NCI-H2081 (cell line): ENCODE measurements around the gene APC2.
A peak's percentile ranks its signal among the peaks of the same experiment; 100 is the strongest.
"Not testable (repeated sequence)": the region's sequence is repeated elsewhere in the genome, so short reads cannot be mapped to it uniquely, and the experiment has no call there.

ENCODE experiments used
- DNase-seq, 2 experiments: peaks; one replicate each; lab custom pipeline; 2025; lab: John Stamatoyannopoulos, UW

APC2 gene

DNA sequence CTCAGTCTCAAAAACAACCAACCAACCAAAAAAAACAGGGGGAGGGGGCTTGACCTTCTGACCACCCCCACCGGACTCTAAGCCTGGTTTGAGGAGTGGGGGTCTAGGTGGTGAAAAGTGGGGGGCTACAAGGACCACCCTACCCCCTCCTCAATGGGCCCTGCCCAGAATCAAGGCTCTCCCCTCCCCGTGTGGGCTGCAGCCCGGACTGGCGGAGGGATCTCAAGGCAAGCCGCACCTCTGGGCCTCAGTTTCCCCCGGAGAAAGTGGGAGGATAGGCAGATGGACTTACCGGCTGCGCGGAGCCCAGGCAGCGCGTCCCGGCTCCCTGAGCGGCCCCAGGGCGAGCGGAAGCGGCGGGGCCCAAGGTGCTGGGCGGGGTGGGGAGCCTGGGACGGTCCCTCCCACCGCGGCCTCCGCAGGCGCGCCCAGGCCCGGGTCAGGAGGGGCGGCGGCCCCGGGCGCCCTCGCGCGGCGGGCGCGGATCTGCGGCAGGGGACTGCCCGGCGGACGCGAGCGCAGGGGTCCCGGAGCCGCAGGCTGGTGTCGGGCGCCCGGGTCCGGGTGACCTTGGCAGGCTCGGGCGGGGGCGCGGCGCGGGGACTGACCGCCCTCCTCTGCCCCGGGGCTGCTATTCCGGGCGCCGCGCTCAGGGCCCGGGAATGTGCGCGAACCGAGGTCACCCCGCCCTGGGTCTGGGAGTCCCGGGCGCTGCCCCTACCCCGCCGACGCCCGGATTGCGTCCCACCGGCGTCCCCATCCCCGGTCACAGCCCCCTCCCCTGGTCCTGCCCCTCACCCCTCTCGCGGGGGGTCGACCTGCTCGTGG is 63.0 kb downstream of the APC2 start, which contains the start of gene ADAMTSL5:
TSS of gene ADAMTSL5 (minus strand) at position 349 of the 828 bp plus-strand sequence. CDS start 2,076 bp downstream, outside the sequence.
- DNase-seq = no peak

DNA sequence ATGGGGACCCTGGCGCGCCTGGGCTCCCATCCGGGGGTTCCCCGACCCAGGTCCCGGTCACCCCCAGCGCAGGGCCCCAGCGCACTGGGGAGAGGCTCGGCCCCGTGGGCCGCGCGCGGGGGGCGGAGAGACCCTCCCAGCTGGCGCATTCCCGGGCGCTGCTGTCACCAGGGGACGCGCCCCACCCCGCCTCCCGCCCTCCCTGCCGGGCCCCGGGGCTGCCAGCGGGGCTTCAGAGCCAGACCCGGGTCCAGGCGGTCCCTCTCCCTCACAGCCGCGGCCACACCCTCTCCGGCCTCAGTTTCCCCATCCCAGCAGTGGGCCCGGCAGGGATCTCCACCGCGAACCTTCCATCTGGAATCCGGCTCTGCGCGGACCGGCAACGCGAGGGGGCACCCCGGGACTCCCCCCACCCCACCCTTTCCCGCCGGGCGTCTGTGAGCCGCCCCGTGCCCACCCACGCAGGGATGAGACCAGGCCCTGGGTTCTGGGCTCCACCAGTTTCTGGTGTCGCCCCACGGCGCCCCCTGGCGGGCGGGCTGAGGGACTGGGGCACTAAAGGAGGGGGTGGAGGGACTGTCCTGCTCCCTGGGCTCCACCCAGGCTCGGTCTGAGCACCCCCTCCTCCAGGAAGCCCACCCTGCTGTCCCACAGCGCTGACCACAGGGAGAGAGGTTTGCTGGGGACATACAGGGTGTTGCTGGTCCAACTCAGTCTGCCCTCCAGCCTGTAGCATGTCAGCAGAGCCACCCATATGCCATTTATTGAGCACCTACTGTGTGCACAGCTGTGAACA is 63.8 kb downstream of the APC2 start:
- DNase-seq = no peak

DNA sequence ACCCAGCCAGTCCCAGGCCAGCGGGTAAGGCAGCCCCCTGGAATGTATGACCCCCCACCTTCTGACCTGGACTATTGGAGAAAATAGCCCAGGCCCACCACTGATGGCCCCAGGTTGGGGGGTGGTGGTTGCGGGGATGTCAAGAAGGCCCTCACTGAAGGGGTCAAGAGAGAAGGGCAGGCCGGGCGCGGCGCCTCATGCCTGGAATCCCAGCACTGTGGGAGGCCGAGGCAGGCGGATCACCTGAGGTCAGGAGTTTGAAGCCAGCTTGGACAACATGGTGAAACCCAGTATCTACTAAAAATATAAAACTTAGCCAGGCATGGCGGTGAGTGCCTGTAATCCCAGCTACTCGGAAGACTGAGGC is 64.4 kb downstream of the APC2 start:
- DNase-seq = no peak

DNA sequence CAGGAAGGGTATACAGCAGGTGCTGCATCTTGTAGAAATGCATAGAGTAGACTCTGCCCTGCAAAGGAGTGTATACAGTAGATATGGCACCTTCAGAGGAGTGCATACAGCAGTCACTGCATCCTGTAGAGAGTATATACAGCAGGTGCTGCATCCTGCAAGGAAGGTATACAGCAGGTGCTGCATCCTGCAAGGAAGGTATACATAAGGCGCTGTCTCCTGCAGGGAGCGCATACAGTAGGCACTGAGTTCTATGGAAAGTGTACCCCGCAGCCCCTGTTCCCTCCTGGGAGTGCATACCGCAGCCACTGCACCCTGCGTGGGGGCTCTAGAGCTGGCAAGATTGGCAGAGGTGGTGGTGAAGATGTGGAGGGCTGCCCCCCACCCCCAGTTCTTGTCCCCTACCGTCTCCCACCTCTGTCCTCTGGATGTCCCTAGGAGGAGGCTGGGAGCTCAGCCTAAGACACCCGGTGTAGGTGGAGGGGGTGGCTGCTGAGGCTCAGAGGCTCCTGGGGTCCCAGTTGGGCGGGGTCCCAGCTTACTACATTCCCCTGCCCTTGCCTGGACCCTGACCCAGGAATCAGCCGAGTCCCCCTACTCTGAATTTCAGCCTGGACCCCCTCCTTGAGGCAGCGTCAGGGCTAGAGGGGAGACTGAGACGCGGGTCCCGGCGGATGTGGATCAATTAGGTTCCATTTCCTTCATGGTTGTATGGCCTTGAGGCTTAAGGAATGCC is 65.2 kb downstream of the APC2 start:
- no peak for DNase-seq

DNA sequence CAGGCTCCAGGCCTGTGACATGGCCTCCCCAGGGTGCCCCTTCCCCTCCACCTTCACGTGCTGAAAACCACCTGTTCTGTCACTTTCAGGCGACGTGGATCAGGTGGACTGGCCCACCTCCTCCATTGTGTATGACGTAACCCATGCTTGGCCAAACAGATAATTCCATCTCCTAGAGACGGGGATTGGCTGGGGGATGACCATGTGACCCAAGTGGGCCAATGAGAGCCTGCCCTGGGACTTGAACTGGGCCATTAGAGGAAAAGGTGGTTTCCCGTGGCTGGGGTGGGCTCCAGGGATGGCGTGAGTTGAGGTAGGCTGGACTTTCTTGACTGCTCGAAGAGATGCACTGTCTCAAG is 66.5 kb downstream of the APC2 start:
- peak in 1 of 2 experiments; percentile 19 for DNase-seq

DNA sequence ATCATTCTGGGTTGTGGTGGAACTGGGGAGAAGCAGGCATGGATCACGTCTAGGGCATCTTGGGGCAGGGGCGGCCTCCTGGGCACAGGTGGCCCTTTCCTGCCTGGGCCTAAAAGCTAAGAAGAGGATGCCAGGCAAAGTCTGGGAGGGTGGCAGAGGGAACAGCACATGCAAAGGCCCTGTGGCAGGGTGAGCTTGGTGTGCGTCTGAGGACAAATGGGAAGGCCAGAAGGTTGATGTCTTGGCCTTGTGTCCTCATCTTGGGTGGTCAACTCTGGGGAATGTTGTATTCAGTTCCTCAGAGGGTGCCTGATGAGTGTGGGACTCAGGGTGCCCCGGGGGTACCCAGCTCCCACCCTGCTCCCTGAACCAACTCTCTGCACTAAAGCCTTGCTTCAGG is 68.5 kb downstream of the APC2 start:
- no peak for DNase-seq

DNA sequence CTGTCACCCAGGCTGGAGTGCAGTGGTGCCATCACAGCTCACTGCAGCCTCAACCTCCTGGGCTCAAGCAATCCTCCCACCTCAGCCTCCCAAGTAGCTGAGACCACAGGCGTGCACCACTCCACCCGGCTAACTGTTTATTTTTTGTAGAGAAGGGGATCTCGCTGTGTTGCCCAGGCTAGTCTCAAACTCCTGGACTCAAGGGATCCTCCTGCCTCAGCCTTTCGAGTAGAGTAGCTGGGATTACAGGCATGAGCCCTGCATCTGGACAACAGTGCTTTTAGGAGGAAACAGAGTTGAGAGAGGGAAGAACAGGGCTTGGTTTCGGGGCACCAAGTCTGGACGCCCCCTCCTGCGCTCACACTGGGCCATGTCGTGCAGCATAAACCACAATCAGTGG is 69.9 kb downstream of the APC2 start:
- not testable (repeated sequence) for DNase-seq

DNA sequence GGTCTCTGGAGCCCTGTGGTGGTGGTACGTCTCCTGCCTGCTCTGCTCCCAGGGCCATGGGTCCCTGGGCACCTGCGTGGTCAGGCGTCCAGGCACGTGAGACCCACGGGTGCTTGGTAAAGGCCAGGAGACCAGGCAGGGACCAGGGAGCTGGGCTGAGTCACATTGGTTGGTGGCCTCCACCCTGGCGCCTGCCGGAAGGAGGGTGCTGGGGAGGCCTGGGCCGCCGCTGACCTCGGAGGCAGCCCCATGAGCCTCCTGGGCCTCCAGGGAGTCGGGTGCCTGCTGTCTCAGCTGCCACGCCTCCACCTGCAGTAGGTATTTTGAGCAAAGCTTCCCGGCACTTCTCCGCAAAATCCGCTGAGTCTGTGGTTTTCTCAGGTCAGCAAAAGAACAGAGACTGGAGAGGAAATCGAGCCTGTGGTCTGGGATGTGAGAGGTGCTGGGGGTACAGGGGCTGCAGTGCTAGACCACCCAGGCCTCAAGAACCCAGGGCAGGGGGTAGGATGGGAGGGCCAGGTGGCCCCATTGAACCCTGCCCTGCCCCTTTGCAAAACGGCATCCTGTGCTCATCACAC is 70.4 kb downstream of the APC2 start:
- no peak for DNase-seq

DNA sequence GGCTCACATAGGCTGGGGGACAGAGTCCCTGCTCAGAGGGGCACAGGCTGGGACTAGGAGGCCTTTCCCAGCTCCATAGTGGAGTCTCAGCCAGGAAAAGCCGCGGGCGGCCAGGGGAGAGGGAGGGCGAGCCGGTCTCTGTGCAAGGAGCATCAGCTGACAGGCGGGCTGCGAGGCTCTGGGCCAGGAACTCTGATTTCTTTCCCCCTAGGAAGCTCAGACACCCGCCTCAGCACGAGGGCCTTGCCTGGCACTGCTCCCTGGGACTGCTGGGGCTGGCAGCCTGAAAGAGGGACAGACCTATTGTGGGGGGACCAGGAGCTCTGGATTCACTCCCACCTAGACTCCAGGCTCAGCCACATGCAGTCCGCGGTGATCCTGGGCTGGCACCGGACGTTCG is 71.7 kb downstream of the APC2 start:
- DNase-seq = no peak

DNA sequence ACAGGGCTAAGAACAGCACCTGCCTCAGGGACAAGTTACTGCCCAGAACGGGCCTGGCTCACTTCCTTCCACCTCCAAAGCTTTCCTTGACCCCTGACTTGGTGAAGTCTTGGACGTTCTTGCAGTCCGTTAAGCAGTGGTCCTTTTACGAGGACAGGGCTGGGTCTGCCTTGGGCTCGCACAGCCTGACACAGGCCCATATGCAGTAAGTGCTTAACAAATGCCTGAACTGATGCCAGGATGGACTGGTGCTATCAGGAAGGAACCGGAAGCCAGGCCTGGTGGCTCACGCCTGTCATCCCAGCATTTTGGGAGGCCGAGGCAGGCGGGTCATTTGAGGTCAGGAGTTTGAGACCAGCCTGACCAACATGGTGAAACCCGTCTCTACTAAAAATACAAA is 72.1 kb downstream of the APC2 start:
- DNase-seq = no peak

DNA sequence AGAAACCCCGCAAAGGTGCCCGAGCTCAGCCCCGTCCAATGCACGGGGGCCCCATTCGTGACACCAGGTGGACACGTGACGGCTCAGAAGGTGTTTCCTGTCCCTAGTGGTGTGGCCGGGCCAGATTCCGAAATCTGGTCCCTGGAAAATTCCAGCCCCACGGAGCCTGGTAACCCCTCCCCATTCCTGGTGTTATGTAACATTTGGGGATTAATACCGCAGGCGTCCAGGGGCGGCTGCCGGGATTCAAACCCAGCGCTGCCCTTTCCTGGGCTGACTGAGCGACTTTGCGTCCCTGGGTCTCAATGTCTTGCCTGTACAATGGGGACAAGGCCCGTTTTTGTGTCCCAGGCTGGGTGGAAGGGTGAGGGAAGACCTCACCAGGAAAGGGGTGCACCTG is 72.9 kb downstream of the APC2 start:
- DNase-seq = no peak
